ENCODE results near the gene CTNNA3. TPM values are rescaled to one million over a fixed set of nuclear protein-coding genes. Genes with fewer than 3 reads are reported as not detected.

The CTNNA3 gene
- total RNA-seq, 1 donor from 2014 or later = not detected

DNA sequence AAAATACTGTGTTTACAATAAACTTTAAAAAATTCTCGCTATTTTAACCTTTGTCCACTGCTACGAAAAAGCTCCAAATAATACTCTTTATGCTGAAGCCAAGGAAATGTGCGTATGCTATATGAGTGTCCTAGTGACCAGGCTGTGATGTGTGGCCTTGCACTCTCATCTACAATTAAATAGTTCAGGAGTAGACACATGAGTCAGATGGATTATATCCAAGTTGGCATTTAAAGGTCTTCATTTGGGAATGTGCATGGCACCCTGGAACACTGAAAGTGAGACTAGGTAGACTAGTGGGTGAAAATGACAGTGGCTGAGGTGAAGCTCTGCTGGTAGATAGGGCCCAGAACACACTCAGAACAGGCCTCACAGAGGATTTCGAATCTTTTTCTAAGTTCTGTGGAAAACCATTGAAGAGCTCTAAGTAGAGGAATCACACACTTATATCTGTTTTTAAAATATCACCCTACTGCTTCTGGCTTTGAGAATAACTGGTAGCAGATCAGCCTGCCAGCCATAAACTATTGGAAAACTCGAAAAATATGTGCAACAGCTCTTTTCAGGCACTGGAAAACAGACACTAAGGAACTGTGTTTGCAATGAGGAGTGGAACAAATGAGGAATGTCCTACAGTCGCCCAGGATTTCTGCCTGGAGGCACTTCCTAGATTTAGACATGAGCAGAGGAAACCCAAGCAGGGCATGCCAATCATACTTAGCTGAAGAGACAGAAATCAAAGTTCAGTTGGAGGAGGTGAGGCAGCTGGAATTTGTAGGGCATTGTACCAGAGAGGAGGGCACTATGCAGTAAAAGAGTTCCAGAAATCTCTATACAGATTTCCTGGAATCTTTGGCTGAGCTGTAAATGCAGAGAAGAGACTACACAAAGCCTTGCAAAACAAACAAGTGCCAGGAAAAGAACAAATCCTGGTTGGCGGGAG, 1374.0 kb downstream of the CTNNA3 start:
- ATAC-seq (ENCODE audit: low read depth) (no peak), DNase-seq (no peak)
- Mint-ChIP-seq H3K4me3 (no peak overlapping the region), H3K9me3 (no peaks in the 10 kb centered on the region), H3K27ac (no peak overlapping the region), H3K4me1 (no peaks in the 10 kb centered on the region), H3K36me3 (ENCODE audit: low read depth) (no peaks in the 10 kb centered on the region), H3K27me3 (no peaks in the 10 kb centered on the region)
- intact Hi-C loops (cut with micrococcal nuclease) = no loop called here
- POLR2A ChIA-PET = no interaction called here
- CTCF ChIA-PET = no interaction called here
- TF ChIP-seq, protein P1, sequence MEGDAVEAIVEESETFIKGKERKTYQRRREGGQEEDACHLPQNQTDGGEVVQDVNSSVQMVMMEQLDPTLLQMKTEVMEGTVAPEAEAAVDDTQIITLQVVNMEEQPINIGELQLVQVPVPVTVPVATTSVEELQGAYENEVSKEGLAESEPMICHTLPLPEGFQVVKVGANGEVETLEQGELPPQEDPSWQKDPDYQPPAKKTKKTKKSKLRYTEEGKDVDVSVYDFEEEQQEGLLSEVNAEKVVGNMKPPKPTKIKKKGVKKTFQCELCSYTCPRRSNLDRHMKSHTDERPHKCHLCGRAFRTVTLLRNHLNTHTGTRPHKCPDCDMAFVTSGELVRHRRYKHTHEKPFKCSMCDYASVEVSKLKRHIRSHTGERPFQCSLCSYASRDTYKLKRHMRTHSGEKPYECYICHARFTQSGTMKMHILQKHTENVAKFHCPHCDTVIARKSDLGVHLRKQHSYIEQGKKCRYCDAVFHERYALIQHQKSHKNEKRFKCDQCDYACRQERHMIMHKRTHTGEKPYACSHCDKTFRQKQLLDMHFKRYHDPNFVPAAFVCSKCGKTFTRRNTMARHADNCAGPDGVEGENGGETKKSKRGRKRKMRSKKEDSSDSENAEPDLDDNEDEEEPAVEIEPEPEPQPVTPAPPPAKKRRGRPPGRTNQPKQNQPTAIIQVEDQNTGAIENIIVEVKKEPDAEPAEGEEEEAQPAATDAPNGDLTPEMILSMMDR (IDR thresholded peaks at IDR 0.05) = no peak

DNA sequence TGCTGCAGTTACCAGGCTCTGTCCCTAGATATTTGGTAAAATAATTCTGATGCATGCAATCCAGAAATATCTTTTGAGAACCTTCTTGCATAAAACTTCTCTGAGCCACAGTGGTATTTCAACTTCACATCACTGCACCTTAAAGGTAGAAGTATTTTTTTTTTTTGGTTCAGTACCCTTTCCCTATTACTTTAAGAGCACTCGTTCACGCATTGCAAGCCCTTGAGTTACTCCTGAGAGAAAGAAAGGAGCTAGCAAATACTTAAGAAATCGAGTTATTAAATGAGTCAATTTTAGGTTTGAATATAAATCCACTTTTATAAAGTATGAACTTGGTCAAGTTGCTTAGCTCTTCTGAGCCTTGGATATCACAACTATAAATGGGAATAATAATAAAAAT, 1377.2 kb downstream of the CTNNA3 start:
- CTCF ChIA-PET = no interaction called here
- POLR2A ChIA-PET = no interaction called here
- H3K36me3 Mint-ChIP-seq (ENCODE audit: low read depth) = no peaks in the 10 kb centered on the region

GRCh38 chr10:66307826-66308225, 1388.2 kb downstream of the CTNNA3 start:
- H3K27me3 Mint-ChIP-seq = no peaks in the 10 kb centered on the region
- ATAC-seq (ENCODE audit: low read depth) (no peak), DNase-seq (no peak)
- intact Hi-C loops (cut with micrococcal nuclease) = no loop called here
- no peak overlapping the region for H3K27ac Mint-ChIP-seq
- H3K9me3 Mint-ChIP-seq = peaks cover 2% of the 10 kb centered on the region
- H3K36me3 Mint-ChIP-seq (ENCODE audit: low read depth) = no peaks in the 10 kb centered on the region
- H3K4me3 Mint-ChIP-seq = no peak overlapping the region
- H3K4me1 Mint-ChIP-seq = no peaks in the 10 kb centered on the region
- ChIA-PET POLR2A (no interaction called here), CTCF (no interaction called here)
- TF ChIP-seq, protein P1 (IDR thresholded peaks at IDR 0.05) = no peak

More for the DNA sequence above, 1377.2 kb downstream of the CTNNA3 start:
- ATAC-seq (ENCODE audit: low read depth) (no peak), DNase-seq (no peak)
- Mint-ChIP-seq H3K9me3 (no peaks in the 10 kb centered on the region), H3K27me3 (no peaks in the 10 kb centered on the region), H3K4me3 (no peak overlapping the region), H3K4me1 (no peaks in the 10 kb centered on the region), H3K27ac (no peak overlapping the region)
- TF ChIP-seq, protein P1 (IDR thresholded peaks at IDR 0.05) = no peak
- intact Hi-C loops (cut with micrococcal nuclease) = no loop called here

DNA sequence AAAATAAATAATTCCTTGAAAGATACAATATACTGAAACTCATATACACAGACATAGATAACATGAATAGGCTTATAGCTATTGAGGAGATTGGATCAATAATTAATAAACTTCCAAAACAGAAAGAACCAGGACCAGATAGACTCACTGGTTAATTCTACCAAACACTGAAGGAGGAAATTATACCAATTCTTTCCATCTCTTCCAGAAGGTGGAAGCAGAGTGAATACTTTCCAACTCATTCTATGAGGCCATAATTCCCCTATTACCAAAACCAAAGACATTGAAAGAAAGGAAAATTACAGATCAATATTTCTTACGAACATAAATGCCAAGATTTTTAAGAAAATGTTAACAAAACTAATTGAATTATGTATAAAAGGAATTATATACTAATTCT, 1394.9 kb downstream of the CTNNA3 start:
- Mint-ChIP-seq H3K4me1 (no peaks in the 10 kb centered on the region), H3K4me3 (no peak overlapping the region), H3K27ac (no peak overlapping the region), H3K27me3 (no peaks in the 10 kb centered on the region), H3K36me3 (ENCODE audit: low read depth) (no peaks in the 10 kb centered on the region), H3K9me3 (no peaks in the 10 kb centered on the region)
- ChIA-PET CTCF (no interaction called here), POLR2A (no interaction called here)
- DNase-seq (no peak), ATAC-seq (ENCODE audit: low read depth) (no peak)
- intact Hi-C loops (cut with micrococcal nuclease) = no loop called here
- TF ChIP-seq, protein P1 (IDR thresholded peaks at IDR 0.05) = no peak

DNA sequence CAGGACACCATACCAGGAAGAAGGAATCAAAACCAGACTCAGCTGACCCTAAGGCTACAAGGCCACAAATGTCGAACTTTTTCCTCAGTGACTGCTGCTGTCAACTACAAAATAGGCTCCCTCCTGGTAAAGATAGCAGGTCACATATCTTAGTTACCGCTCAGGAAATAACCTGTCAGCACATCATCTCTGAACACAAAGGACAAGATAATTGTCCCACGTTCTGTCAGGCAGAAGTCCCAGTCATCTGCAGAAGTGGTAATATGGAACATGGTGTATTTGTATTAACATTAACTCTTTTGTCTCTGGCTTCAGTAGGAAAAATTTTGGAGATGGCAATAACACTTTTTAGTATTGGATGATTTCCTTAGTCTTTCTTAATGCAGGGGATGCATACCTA, 1400.4 kb downstream of the CTNNA3 start:
- ATAC-seq (ENCODE audit: low read depth) = no peak
- Mint-ChIP-seq H3K36me3 (ENCODE audit: low read depth) (no peaks in the 10 kb centered on the region), H3K4me3 (no peak overlapping the region), H3K4me1 (no peaks in the 10 kb centered on the region), H3K27me3 (no peaks in the 10 kb centered on the region), H3K27ac (no peak overlapping the region), H3K9me3 (no peaks in the 10 kb centered on the region)
- TF ChIP-seq, protein P1 (IDR thresholded peaks at IDR 0.05) = no peak
- no peak for DNase-seq
- ChIA-PET CTCF (no interaction called here), POLR2A (no interaction called here)
- intact Hi-C loops (cut with micrococcal nuclease) = no loop called here

Measured in activated B cell treated with CpG ODN at 0.5 μM for 24 hours (primary cell).